T-helper 1 cell treated with Interleukin-12 subunit alpha and Interleukin-12 subunit beta and Interleukin-4 antibody, amounts not matched to agents 30 ng/mL and 1 ng/mL, for 36 hours (primary cell): ENCODE results near the gene MRPL51. TPM values are rescaled to one million over a fixed set of nuclear protein-coding genes. Genes with fewer than 3 reads are reported as not detected.

ENCODE experiments used
- intact Hi-C: fragments of 100-400 bp; cut with micrococcal nuclease; formaldehyde crosslinking; loops from one replicate; pipeline ENCODE4 v1.15.1; 2024
- total RNA-seq: library from RNA; stranded (reverse); gene quantifications from 2 replicates; pipeline ENCODE4 v1.2.3, GENCODE V29; 2022

Gene MRPL51
- total RNA-seq, 1 donor from 2014 or later, result 201 TPM

DNA sequence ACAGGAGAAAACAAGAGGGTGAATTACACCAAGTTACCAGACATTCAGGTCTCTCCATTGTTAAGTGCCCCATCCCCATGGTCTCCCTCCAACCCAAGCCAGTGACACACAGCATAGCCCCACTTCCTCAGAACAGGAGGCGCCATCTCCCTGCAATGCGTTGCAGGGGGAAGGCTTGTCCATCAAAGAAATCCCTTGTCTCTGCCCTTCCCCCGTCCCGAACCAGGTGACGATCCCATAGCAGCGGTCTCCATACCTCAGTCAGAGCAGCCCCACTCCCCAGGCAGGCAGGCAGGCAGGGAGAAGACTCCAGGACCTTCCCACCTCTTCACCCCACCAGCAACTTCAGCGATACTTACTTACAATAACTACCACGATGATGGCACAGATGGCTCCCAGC, 28.5 kb downstream of the MRPL51 start:
- intact Hi-C loops, result loop anchor here (5.0 kb wide), 1 partner anchor 388 kb away; the partner anchor contains the start of genes CDCA3 and USP5

DNA sequence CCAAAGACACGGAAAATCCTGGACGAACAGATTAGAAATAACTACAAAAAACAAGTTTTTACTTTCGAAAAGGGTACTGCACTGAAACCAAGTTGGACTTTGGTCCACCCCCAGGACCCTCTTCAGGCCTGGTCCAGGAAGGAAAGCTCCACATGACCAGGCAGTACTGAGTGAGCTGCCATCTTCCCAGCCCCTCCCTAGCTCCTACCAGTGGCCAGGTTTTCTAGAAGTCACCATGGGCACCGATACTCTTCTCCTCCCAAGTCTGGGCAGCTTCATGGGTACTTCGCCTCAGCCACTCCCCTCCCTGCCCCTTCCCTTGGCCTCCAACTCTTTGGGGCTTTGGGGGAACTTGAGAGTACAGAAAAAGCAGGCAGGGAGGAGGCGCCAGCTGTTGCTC, 29.2 kb downstream of the MRPL51 start:
- intact Hi-C loops, result loop anchor here (2.0 to 5.0 kb wide), 3 partner anchors 37 to 388 kb away; partner anchors contain the start of genes CDCA3, CHD4 and USP5

DNA sequence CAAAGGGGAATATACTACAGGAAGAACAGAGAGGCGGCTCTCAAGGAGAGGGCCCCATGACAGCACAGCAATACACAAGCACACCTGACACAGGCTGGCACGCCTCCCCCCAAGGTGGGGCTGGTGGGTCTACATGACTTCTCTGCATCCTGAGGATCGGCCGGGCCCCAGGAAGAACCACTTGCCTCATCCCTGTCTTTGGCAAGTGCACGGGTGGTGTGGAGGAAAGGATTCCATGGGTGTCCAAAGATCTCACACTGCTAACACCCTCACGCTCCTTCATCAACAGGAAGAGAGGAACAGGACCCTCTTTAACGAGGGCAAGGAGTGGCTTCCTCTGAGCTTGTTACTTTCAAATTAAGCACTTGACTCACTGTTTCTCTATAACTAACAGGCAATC, 29.8 kb downstream of the MRPL51 start:
- intact Hi-C loops, result loop anchor here (2.0 to 5.0 kb wide), 3 partner anchors 36 to 389 kb away; partner anchors contain the start of genes CDCA3, CHD4 and USP5

DNA sequence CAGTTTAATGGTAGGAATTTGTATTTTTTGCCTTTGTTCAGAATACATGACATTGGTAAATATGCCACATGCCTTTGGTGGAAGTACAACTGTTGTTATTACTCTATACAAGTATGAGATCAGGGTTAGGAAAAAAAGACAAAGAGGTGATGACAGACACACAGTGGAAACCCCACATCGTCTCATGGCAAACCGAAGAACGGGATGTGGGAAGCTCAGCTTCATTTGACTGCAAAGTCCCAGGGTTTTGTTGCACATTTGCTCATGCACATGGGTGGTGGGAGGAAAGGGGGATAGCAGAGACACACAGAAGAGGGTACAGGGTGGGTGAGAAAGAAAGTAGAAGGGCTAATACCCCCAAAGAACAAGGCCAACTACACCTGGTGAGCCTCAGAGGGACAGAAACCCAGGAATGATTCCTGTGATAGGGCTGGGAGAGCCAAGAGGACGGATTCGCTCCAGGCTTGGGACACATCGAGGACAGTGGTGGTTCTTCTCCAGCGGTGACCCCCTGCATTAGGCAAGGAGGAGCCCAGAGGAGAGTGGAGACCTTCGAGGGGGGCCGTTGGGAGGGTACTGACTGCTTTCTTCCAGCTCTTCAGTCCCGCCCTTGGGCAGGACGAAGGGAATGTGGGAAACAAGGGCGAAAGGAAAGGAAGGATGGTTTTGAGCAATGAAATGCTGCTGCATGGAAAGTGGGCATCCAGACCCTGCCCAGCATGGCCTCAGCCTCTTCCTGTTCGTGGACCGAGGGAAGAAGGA, 30.6 kb downstream of the MRPL51 start:
- intact Hi-C loops, result loop anchor here (1.0 to 5.0 kb wide), 6 partner anchors 8 to 390 kb away; partner anchors contain the start of genes CD27, CDCA3, CHD4 and USP5

DNA sequence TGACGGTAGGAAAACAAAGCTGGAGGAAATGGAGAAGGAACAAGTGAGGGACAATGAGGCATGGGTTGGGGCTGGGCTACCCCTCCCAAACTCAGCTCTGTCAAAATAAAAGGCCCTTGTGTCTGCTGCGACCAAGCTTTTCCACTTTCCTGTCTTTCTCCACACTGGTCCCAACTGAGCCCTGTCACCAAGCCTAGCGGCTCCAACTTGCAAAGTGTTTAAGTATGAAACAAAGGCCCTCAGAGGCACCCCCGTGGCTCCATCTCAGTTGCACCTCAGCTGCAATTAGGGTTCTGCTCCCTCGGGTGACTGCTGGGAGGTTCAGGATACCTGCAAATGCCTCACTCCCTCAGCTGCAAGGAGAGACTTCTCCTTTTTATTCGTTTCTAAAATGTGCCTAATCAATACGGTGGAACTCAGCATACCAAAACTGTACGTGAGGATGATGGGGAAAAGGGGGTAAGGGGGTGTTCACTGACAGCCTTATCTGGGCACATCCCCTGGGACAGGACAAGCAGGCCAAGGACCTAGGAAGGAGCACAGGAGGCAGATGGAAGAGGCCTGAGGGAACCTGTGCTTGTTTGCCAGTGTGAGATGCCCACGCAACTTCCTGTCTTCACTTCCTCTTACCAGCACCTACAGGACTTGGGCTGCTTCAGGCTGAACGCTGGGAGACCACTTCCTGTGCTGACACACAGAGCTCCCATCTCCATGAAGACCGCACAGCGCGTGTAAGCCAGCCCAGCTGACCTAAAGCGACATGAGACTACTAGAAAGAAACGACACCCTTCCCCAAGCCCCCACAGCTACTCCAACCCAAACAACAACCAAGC, 31.4 kb downstream of the MRPL51 start:
- intact Hi-C loops, result loop anchor here (1.0 to 5.0 kb wide), 7 partner anchors 9 to 391 kb away; partner anchors contain the start of genes CD27, CDCA3, CHD4 and TAPBPL

DNA sequence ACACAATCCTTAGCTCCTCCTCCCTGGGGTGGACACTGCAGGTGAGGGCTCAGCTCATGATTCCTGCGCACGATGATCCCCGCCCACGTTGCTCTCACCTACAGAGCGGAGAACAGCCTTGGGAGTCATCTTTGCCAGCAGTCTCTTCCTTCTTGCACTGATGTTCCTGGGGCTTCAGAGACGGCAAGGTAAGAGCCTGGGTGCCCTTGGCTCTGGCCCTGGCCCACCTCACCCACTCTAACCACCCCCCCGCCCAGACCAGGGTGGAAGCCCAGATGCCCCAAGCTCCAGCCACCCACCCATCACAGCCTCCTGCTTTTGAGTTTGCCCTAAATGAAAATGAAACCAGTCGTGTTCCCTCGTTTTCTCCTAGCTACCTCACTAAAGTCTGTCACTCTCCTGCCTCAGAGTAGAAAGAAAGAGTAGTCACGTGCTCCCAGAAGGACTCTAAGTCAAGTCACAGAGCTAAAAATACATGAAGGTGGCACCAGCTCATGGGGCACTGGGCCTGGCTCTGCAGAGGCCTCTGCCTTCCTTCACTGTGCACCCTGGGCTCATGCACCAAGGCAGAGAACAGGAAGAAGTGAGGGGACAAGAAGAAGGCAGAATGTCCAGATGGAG, 32.2 kb downstream of the MRPL51 start:
- intact Hi-C loops, result loop anchor here (1.0 to 5.0 kb wide), 2 partner anchors 9 to 391 kb away; partner anchors contain the start of genes CDCA3, TAPBPL and USP5

DNA sequence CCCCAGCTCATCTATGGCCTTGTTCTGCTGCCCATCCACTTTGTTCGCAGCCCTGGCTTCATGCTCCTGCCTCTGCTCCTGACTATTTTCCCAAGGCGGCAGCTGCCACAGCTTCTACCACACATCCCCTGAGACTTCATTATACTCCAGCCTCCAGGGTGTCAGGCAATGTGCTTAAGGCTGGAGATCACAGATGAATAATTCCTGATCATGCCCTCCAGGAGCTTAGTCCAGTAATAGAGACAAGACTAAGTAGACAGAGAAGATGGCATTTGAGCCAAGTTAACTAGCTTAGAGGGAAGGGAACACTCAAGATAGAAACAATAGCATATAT, 34.1 kb downstream of the MRPL51 start:
- intact Hi-C loops, result no loop called here

DNA sequence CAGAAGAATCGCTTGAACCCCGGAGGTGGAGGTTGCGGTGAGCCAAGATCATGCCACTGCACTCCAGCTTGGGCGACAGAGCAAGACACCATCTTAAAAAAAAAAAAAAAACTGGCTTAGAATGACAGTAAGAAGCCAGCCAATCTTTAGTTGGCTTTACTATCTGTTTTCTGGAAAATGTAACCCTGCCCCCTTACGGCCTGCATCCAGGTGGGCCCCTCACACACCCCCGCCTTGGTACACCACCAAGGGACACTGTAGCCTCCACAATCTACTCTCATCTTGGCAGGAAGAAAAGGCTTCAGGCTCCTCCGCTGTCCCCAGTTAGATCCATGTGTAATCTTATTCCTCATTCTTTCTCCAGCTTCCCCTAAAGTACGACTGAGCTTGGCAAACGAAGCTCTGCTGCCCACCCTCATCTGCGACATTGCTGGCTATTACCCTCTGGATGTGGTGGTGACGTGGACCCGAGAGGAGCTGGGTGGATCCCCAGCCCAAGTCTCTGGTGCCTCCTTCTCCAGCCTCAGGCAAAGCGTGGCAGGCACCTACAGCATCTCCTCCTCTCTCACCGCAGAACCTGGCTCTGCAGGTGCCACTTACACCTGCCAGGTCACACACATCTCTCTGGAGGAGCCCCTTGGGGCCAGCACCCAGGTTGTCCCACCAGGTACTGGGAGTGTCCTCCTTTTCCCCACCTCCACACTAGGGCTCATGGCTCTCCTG, 34.6 kb downstream of the MRPL51 start:
- intact Hi-C loops, result no loop called here

DNA sequence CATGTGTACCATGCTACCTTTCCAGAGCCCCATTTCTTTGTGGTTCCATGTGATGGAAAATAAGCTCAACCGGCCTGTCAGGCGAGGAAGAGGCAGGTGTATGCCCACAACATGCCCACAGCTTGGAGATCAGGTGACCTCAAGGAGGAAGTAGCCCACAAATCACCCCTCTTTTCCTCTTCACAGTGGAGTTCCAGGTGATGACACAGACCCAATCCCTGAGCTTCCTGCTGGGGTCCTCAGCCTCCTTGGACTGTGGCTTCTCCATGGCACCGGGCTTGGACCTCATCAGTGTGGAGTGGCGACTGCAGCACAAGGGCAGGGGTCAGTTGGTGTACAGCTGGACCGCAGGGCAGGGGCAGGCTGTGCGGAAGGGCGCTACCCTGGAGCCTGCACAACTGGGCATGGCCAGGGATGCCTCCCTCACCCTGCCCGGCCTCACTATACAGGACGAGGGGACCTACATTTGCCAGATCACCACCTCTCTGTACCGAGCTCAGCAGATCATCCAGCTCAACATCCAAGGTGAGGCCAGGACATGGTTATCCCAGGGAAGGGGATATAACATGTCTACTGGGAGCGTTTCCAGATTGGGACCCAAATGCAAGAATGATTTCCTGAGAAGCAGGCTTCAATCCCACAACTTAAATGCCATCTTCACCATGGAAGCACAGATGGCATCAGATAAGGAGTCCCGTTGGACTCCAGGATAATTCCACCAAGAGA, 35.7 kb downstream of the MRPL51 start:
- intact Hi-C loops, result no loop called here

DNA sequence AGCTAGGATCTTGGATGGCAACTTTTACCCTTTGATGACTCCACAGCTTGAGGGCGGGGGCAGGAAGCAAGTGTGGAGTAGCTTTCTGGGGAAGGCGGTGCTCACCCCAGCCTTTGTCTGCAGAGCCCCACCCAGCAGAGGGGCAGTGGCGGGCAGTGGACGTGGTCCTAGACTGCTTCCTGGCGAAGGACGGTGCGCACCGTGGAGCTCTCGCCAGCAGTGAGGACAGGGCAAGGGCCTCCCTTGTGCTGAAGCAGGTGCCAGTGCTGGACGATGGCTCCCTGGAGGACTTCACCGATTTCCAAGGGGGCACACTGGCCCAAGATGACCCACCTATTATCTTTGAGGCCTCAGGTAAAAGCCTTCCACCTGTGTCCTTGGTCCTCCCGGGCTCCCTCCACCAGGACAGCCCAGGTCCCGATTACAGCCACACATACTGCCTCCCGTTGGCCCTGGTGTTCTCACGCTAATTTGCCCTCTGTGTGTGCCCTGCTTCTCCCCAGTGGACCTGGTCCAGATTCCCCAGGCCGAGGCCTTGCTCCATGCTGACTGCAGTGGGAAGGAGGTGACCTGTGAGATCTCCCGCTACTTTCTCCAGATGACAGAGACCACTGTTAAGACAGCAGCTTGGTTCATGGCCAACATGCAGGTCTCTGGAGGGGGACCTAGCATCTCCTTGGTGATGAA, 40.0 kb downstream of the MRPL51 start:
- intact Hi-C loops, result loop anchor here (1.0 to 5.0 kb wide), 7 partner anchors 8 to 118 kb away; partner anchors contain the start of genes CD27, MRPL51, NCAPD2 and VAMP1

DNA sequence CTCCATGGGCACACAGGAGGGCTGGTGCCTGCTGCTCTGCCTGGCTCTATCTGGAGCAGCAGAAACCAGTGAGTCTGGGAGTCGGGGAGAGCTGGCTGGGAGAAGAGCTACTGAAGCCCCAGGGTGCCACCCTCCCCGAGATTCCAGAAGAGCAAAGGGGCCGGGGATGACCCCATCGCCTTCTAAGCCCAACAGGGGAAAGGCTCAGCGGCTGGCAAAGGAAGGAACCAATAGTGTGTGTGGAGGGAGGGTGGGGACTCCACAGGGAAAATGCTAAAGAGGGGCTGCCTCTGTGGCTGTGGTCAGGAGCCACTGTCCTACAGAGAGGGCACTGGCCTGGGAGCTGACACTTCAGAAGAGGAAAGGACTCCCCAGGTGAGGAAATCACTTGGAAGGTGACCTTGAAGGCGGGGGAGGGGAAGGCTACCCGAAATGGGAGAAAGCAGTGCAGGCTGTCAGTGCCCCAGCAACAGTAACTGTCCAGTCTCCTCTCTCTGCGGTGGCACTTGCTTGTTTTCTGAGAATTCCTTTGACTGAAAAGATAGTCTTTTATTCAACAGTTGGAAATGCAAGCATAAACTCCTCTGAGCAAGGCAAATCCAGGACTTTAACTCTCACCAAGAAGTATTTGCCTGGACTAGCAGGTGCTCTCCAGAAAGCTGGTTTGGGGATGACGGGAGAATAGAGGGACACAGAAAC, 40.7 kb downstream of the MRPL51 start:
- intact Hi-C loops, result loop anchor here (1.0 to 5.0 kb wide), 7 partner anchors 8 to 118 kb away; partner anchors contain the start of genes CD27, MRPL51, NCAPD2 and VAMP1

DNA sequence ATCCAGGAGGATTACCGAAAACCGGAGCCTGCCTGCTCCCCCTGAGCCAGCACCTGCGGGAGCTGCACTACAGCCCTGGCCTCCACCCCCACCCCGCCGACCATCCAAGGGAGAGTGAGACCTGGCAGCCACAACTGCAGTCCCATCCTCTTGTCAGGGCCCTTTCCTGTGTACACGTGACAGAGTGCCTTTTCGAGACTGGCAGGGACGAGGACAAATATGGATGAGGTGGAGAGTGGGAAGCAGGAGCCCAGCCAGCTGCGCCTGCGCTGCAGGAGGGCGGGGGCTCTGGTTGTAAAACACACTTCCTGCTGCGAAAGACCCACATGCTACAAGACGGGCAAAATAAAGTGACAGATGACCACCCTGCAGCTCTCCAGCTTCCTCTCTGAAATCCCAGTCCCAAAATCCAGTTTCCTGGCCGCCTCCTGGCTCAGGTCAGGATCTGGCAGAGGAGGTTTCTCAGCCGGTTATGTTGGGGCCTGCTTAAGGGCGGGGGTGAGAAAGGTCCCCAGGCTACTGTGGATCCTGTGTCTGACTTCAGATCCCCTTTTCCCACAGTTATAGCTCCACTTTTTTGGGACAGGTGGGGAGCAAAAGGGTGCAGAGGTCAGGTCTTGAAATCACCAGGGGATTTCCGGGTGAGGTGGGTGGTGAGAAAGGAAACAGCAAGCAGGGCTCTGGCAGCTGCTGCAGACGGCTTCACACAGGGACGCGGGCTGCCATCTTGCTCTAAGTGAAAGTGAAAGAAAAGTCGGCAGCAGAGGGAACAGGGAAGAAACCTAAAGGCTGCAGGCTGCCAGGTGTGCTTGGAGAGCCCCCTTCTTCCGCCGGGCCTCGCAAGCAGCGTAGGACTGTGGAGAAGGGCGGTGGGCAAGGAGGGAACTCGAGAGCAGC, 41.5 kb downstream of the MRPL51 start, which contains the start of gene TAPBPL:
TAPBPL (plus strand) TSS at position 695 of the 897 bp plus-strand sequence. CDS start 207 bp downstream, outside the sequence.
- intact Hi-C loops, result loop anchor here (1.0 to 5.0 kb wide), 7 partner anchors 7 to 117 kb away; partner anchors contain the start of genes CD27, MRPL51, NCAPD2 and VAMP1

DNA sequence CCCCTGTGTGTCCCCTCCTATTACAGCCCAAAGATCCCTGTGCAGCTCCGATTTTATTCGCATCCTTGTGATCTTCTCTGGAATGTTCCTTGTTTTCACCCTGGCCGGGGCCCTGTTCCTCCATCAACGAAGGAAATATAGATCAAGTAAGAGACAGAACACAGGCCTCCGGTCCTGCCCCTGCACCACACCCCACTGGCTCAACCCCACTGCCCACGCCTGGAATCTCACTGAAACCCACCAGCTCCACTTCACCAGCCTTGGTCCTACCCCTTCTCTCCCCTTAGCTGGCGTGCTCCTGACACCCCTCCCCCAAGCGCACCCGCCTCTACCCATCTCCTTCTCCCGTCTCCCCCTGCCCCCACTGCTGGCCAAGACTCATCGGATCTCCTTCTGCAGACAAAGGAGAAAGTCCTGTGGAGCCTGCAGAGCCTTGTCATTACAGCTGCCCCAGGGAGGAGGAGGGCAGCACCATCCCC, 42.2 kb downstream of the MRPL51 start:
- intact Hi-C loops, result loop anchor here (5.0 kb wide), 1 partner anchor 41 kb away; the partner anchor contains the start of genes MRPL51 and NCAPD2

DNA sequence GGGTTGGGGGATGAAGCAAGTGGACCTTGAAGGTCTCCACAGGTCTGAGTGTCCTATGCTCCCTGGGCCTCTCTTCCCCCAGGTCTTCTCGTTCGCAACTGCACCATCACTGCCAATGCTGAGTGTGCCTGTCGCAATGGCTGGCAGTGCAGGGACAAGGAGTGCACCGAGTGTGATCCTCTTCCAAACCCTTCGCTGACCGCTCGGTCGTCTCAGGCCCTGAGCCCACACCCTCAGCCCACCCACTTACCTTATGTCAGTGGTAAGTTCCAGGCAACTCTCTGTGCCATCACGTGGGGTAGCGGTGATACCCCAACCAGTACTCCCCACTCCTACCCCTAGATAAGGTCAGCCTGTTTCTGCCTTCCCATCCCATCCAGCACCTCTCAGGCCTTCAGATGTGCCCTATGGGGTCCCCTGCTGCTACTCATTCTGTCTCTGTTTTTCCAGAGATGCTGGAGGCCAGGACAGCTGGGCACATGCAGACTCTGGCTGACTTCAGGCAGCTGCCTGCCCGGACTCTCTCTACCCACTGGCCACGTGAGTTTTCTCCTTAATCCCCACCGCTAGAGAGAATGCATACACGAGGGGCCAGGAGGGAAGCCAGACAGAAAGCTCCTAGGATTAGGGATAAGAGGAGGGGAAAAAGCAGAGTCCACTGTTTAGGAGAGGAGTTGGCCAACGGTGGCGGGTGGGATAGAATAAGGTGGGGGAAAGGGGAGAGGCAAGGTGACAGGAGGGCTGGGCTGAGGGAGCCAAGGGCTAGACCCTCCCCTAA, 42.8 kb downstream of the MRPL51 start:
- intact Hi-C loops, result loop anchor here (5.0 kb wide), 1 partner anchor 42 kb away; the partner anchor contains the start of genes MRPL51 and NCAPD2

DNA sequence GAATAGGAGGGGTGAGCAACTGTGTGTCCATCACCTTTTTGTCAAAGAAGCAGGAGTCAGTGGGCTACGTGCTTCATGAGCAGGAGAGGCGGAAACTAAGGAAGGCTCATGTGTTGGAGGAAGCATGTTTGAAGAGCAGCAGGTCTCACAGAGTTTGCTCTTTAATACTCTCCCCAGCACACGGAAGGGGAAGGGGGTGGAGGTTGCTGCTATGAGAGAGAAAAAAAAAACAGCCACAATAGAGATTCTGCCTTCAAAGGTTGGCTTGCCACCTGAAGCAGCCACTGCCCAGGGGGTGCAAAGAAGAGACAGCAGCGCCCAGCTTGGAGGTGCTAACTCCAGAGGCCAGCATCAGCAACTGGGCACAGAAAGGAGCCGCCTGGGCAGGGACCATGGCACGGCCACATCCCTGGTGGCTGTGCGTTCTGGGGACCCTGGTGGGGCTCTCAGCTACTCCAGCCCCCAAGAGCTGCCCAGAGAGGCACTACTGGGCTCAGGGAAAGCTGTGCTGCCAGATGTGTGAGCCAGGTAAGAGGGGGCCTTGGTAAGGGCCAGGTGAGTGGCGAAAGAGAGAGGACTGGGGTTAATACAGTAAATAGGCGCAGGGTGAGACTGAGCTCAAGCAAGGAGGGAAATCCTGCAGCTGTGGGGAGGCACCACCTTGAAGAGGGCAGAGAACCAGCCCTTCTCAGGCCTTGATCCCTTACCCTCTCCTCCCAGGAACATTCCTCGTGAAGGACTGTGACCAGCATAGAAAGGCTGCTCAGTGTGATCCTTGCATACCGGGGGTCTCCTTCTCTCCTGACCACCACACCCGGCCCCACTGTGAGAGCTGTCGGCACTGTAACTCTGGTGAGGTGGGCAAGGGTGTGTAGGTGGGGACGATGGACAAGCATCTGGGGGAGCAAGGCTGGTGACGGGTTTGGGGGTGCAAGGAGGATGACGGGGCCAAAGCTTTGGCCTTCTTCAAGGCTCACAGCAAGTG, 48.1 kb downstream of the MRPL51 start, which contains the start of gene CD27:
CD27 (plus strand) TSS at position 252 of the 985 bp plus-strand sequence; CDS start at position 393, 141 bp downstream.
- intact Hi-C loops, result loop anchor here (1.0 kb wide), 4 partner anchors 7 to 22 kb away; partner anchors contain the start of gene TAPBPL
